Naive B cell (primary cell): ENCODE data around the gene SLC2A4RG. TPM values are rescaled to one million over a fixed set of nuclear protein-coding genes. Genes with fewer than 3 reads are reported as not detected.

ENCODE experiments used
- ATAC-seq, 2 donors: fragments of 150-1000 bp; cut with Tn5 transposase; 2 replicates each; pipeline ENCODE4 v1.10.0; 2021; ENCODE audit warnings: low read depth in 2 of 2, mild to moderate bottlenecking in 2 of 2, moderate library complexity in 2 of 2
- DNase-seq: peaks from one replicate; pipeline ENCODE4 v3.0.0; 2022
- H3K27ac Mint-ChIP-seq, 6 donors: one replicate each; pipeline ENCODE4 v1.8.0; 2020 to 2022; ENCODE audit warnings: mild to moderate bottlenecking in 6 of 6, mixed read lengths in 6 of 6, moderate library complexity in 5 of 6, inconsistent platforms in 2 of 6
- H3K27me3 Mint-ChIP-seq, 3 donors: one replicate each; pipeline ENCODE4 v1.8.0; 2021 to 2022; ENCODE audit warnings: mixed read lengths in 3 of 3, mild to moderate bottlenecking in 1 of 3
- H3K36me3 Mint-ChIP-seq, 2 donors: one replicate each; pipeline ENCODE4 v1.8.0; 2020 to 2022; ENCODE audit warnings: mixed read lengths in 2 of 2, inconsistent platforms in 1 of 2, mild to moderate bottlenecking in 1 of 2
- H3K4me1 Mint-ChIP-seq, 3 donors: one replicate each; pipeline ENCODE4 v1.8.0; 2020 to 2022; ENCODE audit warnings: mixed read lengths in 3 of 3, inconsistent platforms in 1 of 3, mild to moderate bottlenecking in 1 of 3, moderate library complexity in 1 of 3
- H3K4me3 Mint-ChIP-seq, 8 donors: one replicate each; pipeline ENCODE4 v1.8.0; 2020 to 2022; ENCODE audit warnings: mild to moderate bottlenecking in 8 of 8, mixed read lengths in 8 of 8, moderate library complexity in 8 of 8, inconsistent platforms in 2 of 8
- H3K9me3 Mint-ChIP-seq, 7 donors: one replicate each; pipeline ENCODE4 v1.8.0; 2020 to 2022; ENCODE audit warnings: mixed read lengths in 7 of 7, mild to moderate bottlenecking in 5 of 7, inconsistent platforms in 2 of 7, moderate library complexity in 1 of 7
- polyA plus RNA-seq, 6 donors: library from polyadenylated mRNA; unstranded; fragments of 300-500 nt; fragmentation: Illumina TruSeq; gene quantifications; one replicate each; pipeline ENCODE4 v1.2.3, GENCODE V29; 2021; ENCODE audit warnings: low read depth in 6 of 6

SLC2A4RG gene
- polyA plus RNA-seq, 6 donors from 2014 or later: 0.36 to 1.4 (median 1.3) TPM; not detected in 1

DNA sequence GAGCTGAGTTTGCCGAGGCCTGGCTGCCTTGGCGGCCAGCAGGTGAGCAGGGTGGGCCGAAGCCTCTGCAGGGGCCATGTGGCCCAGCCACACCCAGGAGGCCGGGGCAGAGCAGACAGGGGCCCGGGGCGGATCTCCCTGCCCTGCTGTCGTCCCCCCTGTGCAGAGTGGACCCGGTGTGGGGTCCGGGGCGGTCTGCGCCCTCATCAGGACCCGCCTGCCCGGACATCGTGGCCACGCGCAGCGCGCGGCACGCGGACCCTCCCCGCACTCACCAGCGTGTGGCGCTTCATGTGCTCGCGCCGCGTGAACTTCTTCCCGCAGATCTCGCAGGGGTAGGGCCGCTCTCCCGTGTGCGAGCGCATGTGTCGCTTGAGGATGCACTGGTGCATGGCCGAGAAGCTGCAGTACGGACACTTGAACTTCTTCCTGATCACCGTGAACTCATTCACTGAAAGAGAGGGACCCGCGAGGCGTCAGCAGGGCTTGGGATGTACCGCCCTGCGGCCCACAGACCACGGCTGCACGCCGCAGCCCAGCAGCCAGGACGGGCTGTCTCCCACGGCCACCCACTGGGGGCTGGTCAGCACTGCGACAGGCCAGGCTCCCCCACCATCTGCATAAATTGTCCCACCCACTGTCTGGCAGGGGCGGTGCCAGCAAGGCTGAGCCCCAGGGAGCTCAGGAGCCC lies 13.0 kb downstream of the SLC2A4RG start:
- H3K4me1 Mint-ChIP-seq: no peaks in the 10 kb centered on the region
- H3K27ac Mint-ChIP-seq: no peak overlapping the region
- no peak for DNase-seq
- H3K27me3 Mint-ChIP-seq: no peaks in the 10 kb centered on the region
- ATAC-seq: no peak
- H3K4me3 Mint-ChIP-seq: no peak overlapping the region
- no peaks in the 10 kb centered on the region for H3K36me3 Mint-ChIP-seq
- H3K9me3 Mint-ChIP-seq: no peaks in the 10 kb centered on the region

GRCh38 chr20:63753381-63753780 lies 13.8 kb downstream of the SLC2A4RG start:
- H3K36me3 Mint-ChIP-seq: no peaks in the 10 kb centered on the region
- H3K27me3 Mint-ChIP-seq: no peaks in the 10 kb centered on the region
- no peaks in the 10 kb centered on the region for H3K9me3 Mint-ChIP-seq
- ATAC-seq (no peak), DNase-seq (no peak)
- no peaks in the 10 kb centered on the region for H3K4me1 Mint-ChIP-seq
- H3K4me3 Mint-ChIP-seq: no peak overlapping the region
- peak overlapping the region in 2 of 6 donors; percentile 44 to 58 for H3K27ac Mint-ChIP-seq

DNA sequence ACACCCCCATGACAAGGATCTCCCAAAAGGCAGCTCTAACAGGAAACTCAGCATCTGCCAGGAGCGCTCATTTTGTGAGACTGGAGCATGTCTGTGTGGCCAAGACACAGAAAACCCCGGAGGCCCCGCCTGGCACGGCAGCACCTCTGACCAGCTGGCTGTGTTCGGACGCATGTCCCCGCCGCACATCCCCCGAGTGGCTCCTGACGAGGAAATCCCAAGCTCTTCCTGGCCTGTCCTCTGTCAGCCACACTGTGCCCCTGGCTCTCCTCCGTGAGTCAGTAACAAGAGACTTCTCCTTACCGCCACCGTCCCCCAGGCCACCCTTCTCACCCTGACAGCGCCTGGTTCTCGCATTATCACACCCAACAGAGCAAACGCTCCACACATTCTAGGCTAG lies 14.4 kb downstream of the SLC2A4RG start:
- Mint-ChIP-seq H3K4me3 (peak overlapping the region in 1 of 8 donors; percentile 70), H3K27ac (peak overlapping the region in 1 of 6 donors; percentile 44), H3K36me3 (no peaks in the 10 kb centered on the region), H3K27me3 (no peaks in the 10 kb centered on the region), H3K4me1 (no peaks in the 10 kb centered on the region), H3K9me3 (no peaks in the 10 kb centered on the region)
- no peak for DNase-seq
- ATAC-seq: no peak

DNA sequence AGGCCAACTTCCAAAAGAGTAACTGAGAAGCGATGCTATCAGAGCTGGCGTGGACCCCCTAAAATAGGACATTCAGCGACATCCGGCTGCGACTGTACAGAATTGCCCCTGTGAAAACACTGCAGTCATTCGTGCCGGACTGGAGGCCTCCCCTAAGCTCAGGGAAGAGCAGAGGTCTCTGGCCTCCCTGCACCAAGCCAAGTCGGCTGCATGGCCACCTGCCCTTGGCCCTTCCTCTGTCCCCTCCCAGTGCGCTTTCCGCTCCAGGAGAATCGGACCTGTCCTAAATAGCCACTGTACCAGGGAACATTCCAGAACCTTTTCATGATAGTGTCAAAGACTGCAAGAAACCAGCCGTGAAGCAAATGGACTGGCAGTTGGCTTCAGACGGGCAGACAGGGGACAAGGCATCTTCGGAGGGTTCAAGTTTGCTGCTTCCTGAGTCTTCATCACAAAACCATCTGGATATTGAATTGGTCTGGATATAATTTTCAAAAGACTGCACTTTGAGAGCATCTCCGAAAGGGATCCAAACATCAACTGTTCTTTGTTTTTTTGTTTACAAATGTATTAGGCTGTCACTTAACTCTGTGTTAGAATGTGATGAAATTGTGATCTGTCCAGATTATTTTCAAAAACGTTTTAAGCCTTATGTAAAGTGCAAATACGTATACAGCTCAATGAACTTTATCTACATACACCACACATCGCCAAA lies 16.5 kb downstream of the SLC2A4RG start:
- DNase-seq: no peak
- Mint-ChIP-seq H3K9me3 (no peaks in the 10 kb centered on the region), H3K27ac (no peak overlapping the region), H3K27me3 (no peaks in the 10 kb centered on the region), H3K4me1 (no peaks in the 10 kb centered on the region), H3K4me3 (peak overlapping the region in 1 of 8 donors; percentile 53), H3K36me3 (no peaks in the 10 kb centered on the region)
- no peak for ATAC-seq

DNA sequence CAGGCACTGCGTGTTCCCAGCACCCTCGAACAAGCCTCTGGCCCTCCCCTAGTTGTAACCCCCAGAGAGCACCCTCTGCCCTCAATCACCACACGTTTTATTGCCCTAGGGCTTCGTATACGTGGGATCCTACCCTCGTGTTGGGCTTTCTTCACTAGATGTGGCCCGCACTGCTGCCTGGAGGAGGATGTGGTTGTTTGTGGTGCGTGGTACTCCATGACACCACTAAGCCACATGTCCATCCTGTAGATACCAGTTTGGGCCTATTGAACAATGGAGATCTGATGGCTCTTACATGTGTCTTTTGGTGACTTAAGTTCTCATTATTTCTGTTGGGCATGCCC lies 17.0 kb downstream of the SLC2A4RG start:
- no peak overlapping the region for H3K4me3 Mint-ChIP-seq
- H3K36me3 Mint-ChIP-seq: no peaks in the 10 kb centered on the region
- no peaks in the 10 kb centered on the region for H3K4me1 Mint-ChIP-seq
- no peak for ATAC-seq
- no peak overlapping the region for H3K27ac Mint-ChIP-seq
- no peaks in the 10 kb centered on the region for H3K9me3 Mint-ChIP-seq
- DNase-seq: no peak
- no peaks in the 10 kb centered on the region for H3K27me3 Mint-ChIP-seq

DNA sequence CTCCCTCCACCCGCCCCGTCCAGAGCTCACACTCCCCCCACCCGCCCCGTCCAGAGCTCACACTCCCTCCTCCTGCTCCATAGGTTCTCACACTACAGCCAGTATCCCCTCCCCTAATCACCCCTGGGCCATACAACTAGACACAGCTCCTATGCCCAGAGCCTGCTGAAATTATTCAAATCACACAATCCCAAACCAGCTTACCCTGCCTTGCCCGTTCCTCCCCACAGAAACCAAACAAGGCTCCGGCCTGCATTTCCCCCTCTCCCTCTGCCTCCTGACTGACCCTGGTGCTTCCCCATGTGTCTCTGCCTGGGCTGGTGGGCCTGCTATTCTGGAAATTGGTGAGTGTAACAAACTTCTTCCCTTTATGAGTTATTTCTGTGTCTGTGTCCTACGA lies 18.6 kb downstream of the SLC2A4RG start:
- H3K9me3 Mint-ChIP-seq: no peaks in the 10 kb centered on the region
- no peaks in the 10 kb centered on the region for H3K27me3 Mint-ChIP-seq
- no peaks in the 10 kb centered on the region for H3K4me1 Mint-ChIP-seq
- H3K36me3 Mint-ChIP-seq: no peaks in the 10 kb centered on the region
- no peak overlapping the region for H3K4me3 Mint-ChIP-seq
- peak overlapping the region in 1 of 6 donors; percentile 22 for H3K27ac Mint-ChIP-seq
- no peak for DNase-seq
- ATAC-seq: no peak

DNA sequence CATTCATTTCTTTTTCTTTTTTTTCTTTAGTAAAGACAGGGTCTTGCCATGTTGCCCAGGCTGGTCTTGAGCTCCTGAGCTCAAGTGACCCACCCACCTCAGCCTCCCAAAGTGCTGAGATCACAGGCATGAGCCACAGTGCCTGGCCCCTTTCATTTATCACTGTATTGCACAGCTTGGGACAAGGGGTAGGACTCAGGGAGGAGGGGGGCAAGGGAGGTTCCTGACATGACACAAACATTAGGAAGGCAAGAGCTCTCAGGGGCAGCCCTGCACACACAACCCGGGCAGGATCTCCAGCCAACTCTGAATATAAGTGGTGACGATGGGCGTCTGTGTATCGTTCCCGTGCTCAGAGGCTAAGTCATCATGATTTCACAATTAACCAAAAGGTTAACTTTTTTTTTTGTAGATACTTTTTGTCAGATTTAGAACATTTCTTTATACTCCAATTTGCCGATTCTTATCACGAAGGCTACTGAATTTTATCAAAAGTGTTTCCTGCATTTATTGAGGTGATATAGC lies 19.9 kb downstream of the SLC2A4RG start:
- no peak overlapping the region for H3K4me3 Mint-ChIP-seq

GRCh38 chr20:63765082-63765873 lies 25.7 kb downstream of the SLC2A4RG start:
- no peaks in the 10 kb centered on the region for H3K4me1 Mint-ChIP-seq
- no peaks in the 10 kb centered on the region for H3K9me3 Mint-ChIP-seq
- H3K27me3 Mint-ChIP-seq: no peaks in the 10 kb centered on the region
- peak overlapping the region in 1 of 6 donors; percentile 67 for H3K27ac Mint-ChIP-seq
- H3K36me3 Mint-ChIP-seq: no peaks in the 10 kb centered on the region
- ATAC-seq: no peak
- no peak for DNase-seq
- H3K4me3 Mint-ChIP-seq: no peak overlapping the region

More for the DNA sequence above, 19.9 kb downstream of the SLC2A4RG start:
- ATAC-seq (no peak), DNase-seq (no peak)
- H3K36me3 Mint-ChIP-seq: no peaks in the 10 kb centered on the region
- no peak overlapping the region for H3K27ac Mint-ChIP-seq
- H3K4me1 Mint-ChIP-seq: no peaks in the 10 kb centered on the region
- no peaks in the 10 kb centered on the region for H3K27me3 Mint-ChIP-seq
- no peaks in the 10 kb centered on the region for H3K9me3 Mint-ChIP-seq

DNA sequence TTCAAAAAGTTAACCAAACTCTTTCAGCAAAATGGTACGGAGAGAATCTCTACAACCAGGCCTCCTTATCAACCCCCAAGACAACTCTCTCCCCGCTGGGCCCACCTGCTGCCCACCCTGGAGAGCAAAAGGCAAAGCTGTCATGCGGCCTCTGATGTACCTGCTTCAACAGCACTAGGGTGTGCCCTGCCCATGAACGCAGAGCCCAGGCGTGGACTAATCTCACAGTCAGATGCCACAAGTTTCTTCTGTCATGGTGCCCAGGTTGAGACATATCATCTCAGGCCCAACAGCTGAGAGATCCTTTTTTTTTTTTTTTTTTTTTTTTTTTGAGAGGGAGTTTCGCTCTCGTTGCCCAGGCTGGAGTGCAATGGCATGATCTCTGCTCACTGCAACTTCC lies 26.3 kb downstream of the SLC2A4RG start:
- H3K4me1 Mint-ChIP-seq: no peaks in the 10 kb centered on the region
- H3K9me3 Mint-ChIP-seq: no peaks in the 10 kb centered on the region
- no peak for DNase-seq
- H3K4me3 Mint-ChIP-seq: no peak overlapping the region
- H3K36me3 Mint-ChIP-seq: no peaks in the 10 kb centered on the region
- H3K27me3 Mint-ChIP-seq: no peaks in the 10 kb centered on the region
- H3K27ac Mint-ChIP-seq: no peak overlapping the region
- no peak for ATAC-seq

GRCh38 chr20:63766695-63767426 lies 27.3 kb downstream of the SLC2A4RG start:
- Mint-ChIP-seq H3K9me3 (no peaks in the 10 kb centered on the region), H3K36me3 (no peaks in the 10 kb centered on the region), H3K27me3 (no peaks in the 10 kb centered on the region), H3K27ac (no peak overlapping the region), H3K4me3 (no peak overlapping the region), H3K4me1 (no peaks in the 10 kb centered on the region)
- DNase-seq (no peak), ATAC-seq (no peak)

DNA sequence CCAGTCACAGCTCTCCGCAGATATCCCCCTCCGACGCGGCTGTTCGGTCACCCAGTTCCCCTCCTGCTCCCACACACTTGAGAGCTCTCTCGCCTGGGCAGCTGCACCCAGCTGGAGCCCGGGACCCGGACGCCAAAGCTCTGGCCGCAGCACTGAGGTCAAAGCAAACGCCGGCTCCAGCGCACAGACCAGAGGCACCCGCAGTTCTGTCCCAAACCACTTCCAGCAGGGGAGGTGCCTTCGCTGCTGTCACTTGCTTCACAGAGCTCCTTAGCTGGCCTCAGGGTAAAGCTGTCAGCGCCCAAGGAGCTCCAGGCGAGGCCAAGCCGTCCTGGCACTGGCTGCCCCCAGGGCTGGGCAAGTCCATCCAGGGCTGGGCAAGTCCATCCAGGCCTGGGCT lies 27.9 kb downstream of the SLC2A4RG start:
- H3K36me3 Mint-ChIP-seq: no peaks in the 10 kb centered on the region
- ATAC-seq: no peak
- no peak overlapping the region for H3K27ac Mint-ChIP-seq
- no peak for DNase-seq
- H3K9me3 Mint-ChIP-seq: no peaks in the 10 kb centered on the region
- no peaks in the 10 kb centered on the region for H3K4me1 Mint-ChIP-seq
- H3K27me3 Mint-ChIP-seq: no peaks in the 10 kb centered on the region
- no peak overlapping the region for H3K4me3 Mint-ChIP-seq

GRCh38 chr20:63767886-63768285 lies 28.3 kb downstream of the SLC2A4RG start:
- ATAC-seq (no peak), DNase-seq (no peak)
- H3K4me1 Mint-ChIP-seq: no peaks in the 10 kb centered on the region
- peak overlapping the region in 1 of 6 donors; percentile 39 for H3K27ac Mint-ChIP-seq
- no peaks in the 10 kb centered on the region for H3K36me3 Mint-ChIP-seq
- H3K27me3 Mint-ChIP-seq: no peaks in the 10 kb centered on the region
- no peaks in the 10 kb centered on the region for H3K9me3 Mint-ChIP-seq
- H3K4me3 Mint-ChIP-seq: no peak overlapping the region
